T47D (cell line): Measurements from ENCODE around the gene RPF1.
A peak's percentile ranks its signal among the peaks of the same experiment; 100 is the strongest.

Experiments
- DNase-seq, 2 experiments: peaks; one replicate each; pipeline versions ENCODE4 v3.0.0 to v3.0.0-alpha.2; 2011 to 2012; ENCODE audit warnings: low read depth in 1 of 2, low spot score in 1 of 2
- JUND ChIP-seq: IDR thresholded peaks from 2 replicates; pipeline ENCODE4 v1.6.1; 2012; ENCODE audit warnings: low read depth
- in situ Hi-C: cut with HindIII; loops from 2 replicates; pipeline ENCODE4 v1.10.0; 2016; ENCODE audit warnings: low sequenced_read_pairs, low pct_unique_long_range_greater_than_20kb

Gene RPF1

GRCh38 chr1:84452436-84452835 lies 26.6 kb upstream of the RPF1 start:
- DNase-seq, result no peak
- TF ChIP-seq JUND, result no peak
- in situ Hi-C loops, result no loop called here

DNA sequence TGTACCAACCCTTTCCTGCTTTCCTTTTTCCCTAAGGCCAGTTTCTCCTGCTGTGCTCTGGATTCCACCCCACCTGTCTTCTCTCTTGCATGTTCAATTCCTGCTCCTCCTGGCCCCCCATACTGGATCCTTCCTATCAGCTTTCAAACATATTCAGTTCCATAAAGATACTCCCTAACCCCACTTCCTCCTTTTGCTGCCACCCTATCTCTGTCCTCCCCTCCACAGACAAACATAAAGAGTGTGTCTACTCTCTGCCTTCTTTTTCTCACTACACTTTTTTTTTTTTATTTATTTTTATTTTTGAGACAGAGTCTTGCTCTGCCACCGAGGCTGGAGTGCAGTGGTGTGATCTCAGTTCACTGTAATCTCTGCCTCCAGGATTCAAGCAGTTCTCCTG lies 16.9 kb upstream of the RPF1 start:
- in situ Hi-C loops, result no loop called here
- TF ChIP-seq JUND, result no peak
- no peak for DNase-seq

- no peak for TF ChIP-seq JUND
- in situ Hi-C loops, result no loop called here
- DNase-seq, result no peak
Measured at GRCh38 chr1:84467298-84467697, 11.8 kb upstream of the RPF1 start.

GRCh38 chr1:84476225-84476624 lies 2.8 kb upstream of the RPF1 start:
- in situ Hi-C loops, result no loop called here
- no peak for TF ChIP-seq JUND
- no peak for DNase-seq

GRCh38 chr1:84479998-84480397 lies 932 bp downstream of the RPF1 start:
- in situ Hi-C loops, result no loop called here
- no peak for TF ChIP-seq JUND
- no peak for DNase-seq

DNA sequence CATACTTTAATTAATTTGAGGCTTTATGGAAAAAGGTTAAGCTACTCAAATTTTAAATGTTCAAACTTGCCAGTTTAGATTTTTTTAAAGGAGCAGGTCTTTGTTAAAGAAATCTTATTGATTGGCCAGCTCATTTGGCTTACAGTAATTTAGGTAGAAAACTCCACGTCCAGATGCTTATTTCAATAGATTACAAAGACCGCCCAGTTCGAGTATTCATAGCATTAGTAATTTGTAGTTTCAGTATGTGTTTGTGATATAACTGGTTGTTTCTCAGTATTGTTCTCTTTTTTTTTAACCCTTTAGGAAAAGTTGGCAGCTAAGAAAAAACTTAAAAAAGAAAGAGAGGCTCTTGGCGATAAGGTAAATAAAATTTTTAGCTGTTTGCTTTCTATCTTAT lies 1.6 kb downstream of the RPF1 start:
- in situ Hi-C loops, result no loop called here
- TF ChIP-seq JUND, result no peak
- DNase-seq, result no peak

GRCh38 chr1:84481317-84481716 lies 2.3 kb downstream of the RPF1 start:
- in situ Hi-C loops, result no loop called here
- TF ChIP-seq JUND, result no peak
- DNase-seq, result no peak

DNA sequence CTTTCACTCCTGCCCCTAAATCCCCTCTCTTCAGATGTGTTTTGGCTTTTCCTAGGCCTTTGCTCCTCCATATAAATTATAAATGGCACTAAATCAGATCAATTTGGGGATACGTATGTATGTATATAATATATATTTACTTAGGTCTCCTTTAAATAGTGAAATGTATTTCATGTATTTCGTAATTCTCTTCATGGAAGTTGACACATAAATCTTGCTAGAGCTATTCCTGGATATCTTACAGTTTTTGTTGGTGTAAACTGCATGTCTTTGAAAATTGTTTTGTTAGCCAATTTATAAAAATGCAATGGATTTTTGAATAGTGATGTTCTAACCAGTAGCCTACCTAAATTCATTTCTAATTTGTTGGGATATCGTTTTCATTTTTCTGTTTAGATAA lies 9.0 kb downstream of the RPF1 start:
- DNase-seq, result no peak
- no peak for TF ChIP-seq JUND
- in situ Hi-C loops, result no loop called here

DNA sequence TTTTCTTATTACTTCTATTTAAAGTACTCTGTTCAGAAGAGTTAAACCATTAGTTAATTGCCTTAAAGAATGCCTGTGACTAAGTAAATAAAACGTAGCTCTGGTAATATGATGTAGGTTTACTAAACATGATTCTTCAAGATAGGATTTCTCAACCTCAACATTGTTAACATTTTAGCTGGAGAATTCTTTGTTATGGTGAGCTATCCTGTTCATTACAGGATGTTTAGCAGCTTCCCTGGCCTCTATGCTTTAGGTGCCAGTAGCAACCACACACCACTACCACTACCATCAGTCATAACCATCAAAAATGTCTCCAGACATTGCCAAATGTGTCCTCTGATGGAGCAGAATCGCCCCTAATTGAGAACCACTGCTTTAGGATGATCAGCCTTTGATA lies 10.7 kb downstream of the RPF1 start:
- in situ Hi-C loops, result no loop called here
- TF ChIP-seq JUND, result no peak
- no peak for DNase-seq

DNA sequence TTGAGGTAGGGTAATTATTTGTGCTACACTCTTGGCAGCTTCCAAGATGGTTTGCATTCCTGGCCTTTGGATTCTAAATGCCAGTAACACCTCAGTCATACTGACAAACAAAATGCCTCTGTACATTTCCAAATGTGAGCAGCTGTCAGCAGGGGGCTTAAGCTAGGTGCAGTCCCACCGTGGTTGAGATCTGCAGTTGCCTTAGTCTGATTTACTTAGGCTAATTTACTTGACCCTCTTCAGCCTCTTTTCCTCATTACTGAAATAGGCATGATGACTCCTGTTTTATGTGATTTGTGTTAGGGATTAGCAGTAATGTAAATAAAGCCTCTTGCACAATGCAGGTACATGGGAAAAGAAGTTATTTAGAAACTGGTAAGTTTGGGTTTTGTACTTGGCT lies 13.7 kb downstream of the RPF1 start:
- no peak for TF ChIP-seq JUND
- DNase-seq, result peak in 1 of 2 experiments; percentile 63
- in situ Hi-C loops, result no loop called here

GRCh38 chr1:84493747-84494146 lies 14.7 kb downstream of the RPF1 start:
- no peak for TF ChIP-seq JUND

GRCh38 chr1:84496498-84496897 lies 17.4 kb downstream of the RPF1 start:
- no peak for DNase-seq
- in situ Hi-C loops, result no loop called here
- no peak for TF ChIP-seq JUND

More at GRCh38 chr1:84493747-84494146, 14.7 kb downstream of the RPF1 start:
- DNase-seq, result no peak
- in situ Hi-C loops, result no loop called here

DNA sequence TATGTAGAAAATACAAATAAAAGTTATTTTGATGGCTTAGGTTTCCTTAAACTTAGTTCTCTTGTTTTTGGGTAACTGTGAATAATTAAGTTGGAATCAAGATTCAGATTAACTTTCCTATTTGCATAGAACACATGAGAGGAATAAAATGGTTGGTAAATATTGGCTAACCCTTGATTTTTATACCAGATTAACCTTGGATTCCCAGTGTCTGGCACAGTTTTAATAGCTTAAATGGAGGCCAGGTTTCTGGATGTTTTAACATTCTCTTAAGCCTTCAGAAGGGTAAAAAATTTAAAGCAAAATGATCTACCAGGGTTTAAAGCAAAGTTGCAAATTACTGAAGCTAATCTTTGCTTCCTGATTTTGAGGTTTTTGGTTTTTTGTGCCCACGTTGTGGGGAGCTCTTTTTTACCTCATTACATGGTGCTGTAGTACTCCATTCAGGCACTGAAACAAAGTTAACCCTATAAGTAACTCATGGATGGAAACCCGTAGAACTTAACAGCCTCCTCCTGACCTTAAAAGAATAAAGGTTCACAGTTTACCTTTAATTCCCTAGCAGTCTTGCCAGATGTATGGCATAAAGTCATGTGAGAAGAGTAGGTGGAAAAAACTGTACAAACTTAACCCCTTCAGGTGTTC lies 18.7 kb downstream of the RPF1 start:
- DNase-seq, result peak in 1 of 2 experiments; percentile 47
- in situ Hi-C loops, result no loop called here
- TF ChIP-seq JUND, result 0 out of 2 replicates have a peak, but pooled peaks have one; percentile 15

GRCh38 chr1:84502927-84503326 lies 23.9 kb downstream of the RPF1 start:
- TF ChIP-seq JUND, result no peak
- DNase-seq, result no peak
- in situ Hi-C loops, result no loop called here
